ENCODE data around the gene RASAL2. TPM values are rescaled to one million over a fixed set of nuclear protein-coding genes. Genes with fewer than 3 reads are reported as not detected.

Gene RASAL2
- total RNA-seq, 1 experiment from 2014 or later, result 56.9 TPM

DNA sequence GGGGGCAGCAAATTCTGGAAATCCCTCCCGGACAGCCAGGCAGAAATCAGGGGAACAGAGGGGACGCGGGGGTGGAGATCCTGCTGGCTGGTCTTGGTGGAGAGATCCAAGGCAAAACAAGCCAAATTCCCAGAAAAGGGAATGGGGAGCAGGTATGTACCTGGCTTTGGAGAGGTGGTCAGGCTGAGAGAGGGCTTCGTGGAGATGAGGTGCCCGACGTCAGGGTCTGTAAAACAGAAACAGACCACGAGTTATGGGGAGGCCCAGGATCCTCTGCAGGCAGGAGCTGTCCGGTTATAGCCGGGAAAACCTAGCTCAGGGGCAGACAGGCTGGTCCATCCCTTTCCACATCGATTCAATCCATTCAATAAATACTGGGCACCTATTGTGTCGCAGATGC, 398.4 kb downstream of the RASAL2 start:
- no peak overlapping the region for H3K27ac Mint-ChIP-seq (ENCODE audit: low read depth, unreplicated experiment)
- CTCF ChIA-PET, result interaction anchor here (0.5 to 9.3 kb wide), 4 partner anchors 8 to 1349 kb away, joined by 3 to 92 read pairs (median 5); no protein-coding TSS in a partner anchor
- H3K4me1 Mint-ChIP-seq (ENCODE audit: insufficient read depth, unreplicated experiment), result no peaks in the 10 kb centered on the region
- H3K4me3 Mint-ChIP-seq (ENCODE audit: unreplicated experiment), result no peak overlapping the region
- TF ChIP-seq CTCF (IDR thresholded peaks at IDR 0.05; ENCODE audit: unreplicated experiment), result no peak
- no peaks in the 10 kb centered on the region for H3K36me3 Mint-ChIP-seq (ENCODE audit: insufficient read depth, unreplicated experiment)
- no peak for DNase-seq (ENCODE audit: unreplicated experiment)
- POLR2A ChIA-PET, result interaction anchor here (1.2 kb wide), 1 partner anchor 28 kb away, joined by 3 read pairs; no protein-coding TSS in a partner anchor
- no TSS peak for BruUV-seq (replicated peaks)
- H3K9me3 Mint-ChIP-seq (ENCODE audit: unreplicated experiment), result no peaks in the 10 kb centered on the region
- intact Hi-C loops (cut with micrococcal nuclease), result no loop called here
- H3K27me3 Mint-ChIP-seq (ENCODE audit: insufficient read depth, unreplicated experiment), result no peaks in the 10 kb centered on the region

DNA sequence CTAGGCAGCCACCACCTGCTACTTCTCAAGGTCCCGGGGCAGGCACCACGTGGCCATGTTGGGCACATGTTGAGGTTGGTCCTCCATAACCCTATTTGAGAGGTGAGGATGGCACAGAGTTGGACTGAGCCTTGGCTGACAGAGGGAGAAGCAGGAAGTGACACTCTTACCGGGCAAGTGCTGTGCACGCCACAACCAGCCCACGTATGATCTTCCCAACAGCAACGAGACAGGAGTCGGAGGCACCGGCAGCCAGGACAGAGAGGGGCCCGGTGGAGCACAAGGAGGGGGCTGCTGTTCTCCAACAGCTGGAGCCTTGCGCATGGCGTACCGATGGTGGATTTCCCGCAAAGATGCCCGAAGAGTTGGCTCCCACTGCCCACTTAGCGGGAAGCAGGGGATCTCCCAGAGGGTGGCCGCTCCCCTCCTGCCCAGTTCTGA, 399.4 kb downstream of the RASAL2 start:
- no peak overlapping the region for H3K4me3 Mint-ChIP-seq (ENCODE audit: unreplicated experiment)
- H3K4me1 Mint-ChIP-seq (ENCODE audit: insufficient read depth, unreplicated experiment), result no peaks in the 10 kb centered on the region
- POLR2A ChIA-PET, result no interaction called here
- no peaks in the 10 kb centered on the region for H3K9me3 Mint-ChIP-seq (ENCODE audit: unreplicated experiment)
- H3K36me3 Mint-ChIP-seq (ENCODE audit: insufficient read depth, unreplicated experiment), result no peaks in the 10 kb centered on the region
- intact Hi-C loops (cut with micrococcal nuclease), result no loop called here
- no peak overlapping the region for H3K27ac Mint-ChIP-seq (ENCODE audit: low read depth, unreplicated experiment)
- no peak for DNase-seq (ENCODE audit: unreplicated experiment)
- BruUV-seq (replicated peaks), result no TSS peak
- no peaks in the 10 kb centered on the region for H3K27me3 Mint-ChIP-seq (ENCODE audit: insufficient read depth, unreplicated experiment)
- no peak for TF ChIP-seq CTCF (IDR thresholded peaks at IDR 0.05; ENCODE audit: unreplicated experiment)
- CTCF ChIA-PET, result interaction anchor here (1.6 to 9.3 kb wide), 2 partner anchors 7 to 11 kb away, joined by 7 to 92 read pairs; no protein-coding TSS in a partner anchor

GRCh38 chr1:178494569-178494971, 400.7 kb downstream of the RASAL2 start:
- ChIA-PET POLR2A (interaction anchor here (0.5 to 1.1 kb wide), 2 partner anchors 184 to 1460 kb away, joined by 3 to 5 read pairs; partner anchors contain the start of gene CEP350), CTCF (interaction anchor here (0.9 to 2.4 kb wide), 9 partner anchors 10 to 195 kb away, joined by 3 to 24 read pairs (median 4); partner anchors contain the start of gene TEX35)
- H3K4me3 Mint-ChIP-seq (ENCODE audit: unreplicated experiment), result no peak overlapping the region
- intact Hi-C loops (cut with micrococcal nuclease), result no loop called here
- BruUV-seq (replicated peaks), result no TSS peak
- no peaks in the 10 kb centered on the region for H3K9me3 Mint-ChIP-seq (ENCODE audit: unreplicated experiment)
- no peak for DNase-seq (ENCODE audit: unreplicated experiment)
- TF ChIP-seq CTCF (IDR thresholded peaks at IDR 0.05; ENCODE audit: unreplicated experiment), result no peak
- no peaks in the 10 kb centered on the region for H3K36me3 Mint-ChIP-seq (ENCODE audit: insufficient read depth, unreplicated experiment)
- H3K27ac Mint-ChIP-seq (ENCODE audit: low read depth, unreplicated experiment), result no peak overlapping the region
- no peaks in the 10 kb centered on the region for H3K4me1 Mint-ChIP-seq (ENCODE audit: insufficient read depth, unreplicated experiment)
- H3K27me3 Mint-ChIP-seq (ENCODE audit: insufficient read depth, unreplicated experiment), result no peaks in the 10 kb centered on the region

DNA sequence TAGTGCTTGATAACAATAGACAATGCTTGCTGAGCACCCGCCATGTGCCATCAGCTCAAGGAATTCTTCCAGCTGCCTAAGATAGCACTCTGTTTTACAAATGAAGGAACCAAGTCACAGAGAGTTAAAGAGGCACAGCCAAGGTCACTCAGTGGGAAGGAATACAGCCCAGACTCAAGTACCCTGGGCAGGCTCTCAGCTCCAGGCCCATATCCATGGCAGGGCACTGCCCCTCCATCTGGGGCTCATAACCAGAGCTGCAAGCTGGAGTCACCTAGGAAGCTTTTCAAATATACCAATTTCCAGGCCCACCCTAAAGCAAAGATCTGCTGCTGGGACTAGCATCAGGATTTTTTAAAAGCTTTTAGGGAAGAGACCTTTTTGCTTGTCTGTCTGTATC, 401.3 kb downstream of the RASAL2 start:
- ChIA-PET POLR2A (interaction anchor here (1.1 kb wide), 1 partner anchor 185 kb away, joined by 3 read pairs; no protein-coding TSS in a partner anchor), CTCF (interaction anchor here (0.9 to 2.4 kb wide), 8 partner anchors 9 to 195 kb away, joined by 3 to 24 read pairs (median 4); partner anchors contain the start of gene TEX35)
- no peaks in the 10 kb centered on the region for H3K9me3 Mint-ChIP-seq (ENCODE audit: unreplicated experiment)
- H3K4me1 Mint-ChIP-seq (ENCODE audit: insufficient read depth, unreplicated experiment), result no peaks in the 10 kb centered on the region
- BruUV-seq (replicated peaks), result no TSS peak
- H3K4me3 Mint-ChIP-seq (ENCODE audit: unreplicated experiment), result no peak overlapping the region
- no peaks in the 10 kb centered on the region for H3K36me3 Mint-ChIP-seq (ENCODE audit: insufficient read depth, unreplicated experiment)
- no peak for DNase-seq (ENCODE audit: unreplicated experiment)
- intact Hi-C loops (cut with micrococcal nuclease), result no loop called here
- H3K27ac Mint-ChIP-seq (ENCODE audit: low read depth, unreplicated experiment), result no peak overlapping the region
- no peaks in the 10 kb centered on the region for H3K27me3 Mint-ChIP-seq (ENCODE audit: insufficient read depth, unreplicated experiment)
- TF ChIP-seq CTCF (IDR thresholded peaks at IDR 0.05; ENCODE audit: unreplicated experiment), result no peak

All from MCF 10A (cell line).